GM21723 (cell line): Measurements from ENCODE around the gene GRB10.
A peak's percentile ranks its signal among the peaks of the same experiment; 100 is the strongest.

ENCODE experiments used
- ATAC-seq: cut with Tn5 transposase; IDR thresholded peaks from one replicate; pipeline ENCODE4 v1.9.1; 2021; ENCODE audit warnings: mild to moderate bottlenecking, moderate library complexity; ENCODE audit not compliant: unreplicated experiment

GRB10 gene

GRCh38 chr7:50641442-50642405 is 141.0 kb downstream of the GRB10 start:
- no peak for ATAC-seq

GRCh38 chr7:50640779-50641178 is 141.9 kb downstream of the GRB10 start:
- ATAC-seq, result no peak

DNA sequence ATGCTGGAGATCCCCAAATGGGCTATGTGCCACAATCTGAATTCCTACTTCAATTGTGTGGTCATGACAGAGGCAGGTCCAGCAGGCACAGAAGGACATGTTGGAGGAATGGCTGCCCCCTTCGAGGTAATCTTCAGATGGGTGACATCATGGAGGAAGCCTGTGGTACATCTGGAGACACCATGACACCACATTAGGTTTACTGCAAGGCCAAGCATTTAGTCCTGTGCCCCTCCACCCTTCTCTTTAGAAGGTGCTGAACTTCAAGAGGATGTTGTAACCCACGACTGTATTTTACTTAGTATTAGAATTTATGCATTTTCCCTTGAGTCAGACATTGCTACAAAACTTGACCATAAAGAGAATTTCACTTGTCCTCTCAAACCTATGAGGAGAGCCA is 142.4 kb downstream of the GRB10 start:
- ATAC-seq, result no peak

DNA sequence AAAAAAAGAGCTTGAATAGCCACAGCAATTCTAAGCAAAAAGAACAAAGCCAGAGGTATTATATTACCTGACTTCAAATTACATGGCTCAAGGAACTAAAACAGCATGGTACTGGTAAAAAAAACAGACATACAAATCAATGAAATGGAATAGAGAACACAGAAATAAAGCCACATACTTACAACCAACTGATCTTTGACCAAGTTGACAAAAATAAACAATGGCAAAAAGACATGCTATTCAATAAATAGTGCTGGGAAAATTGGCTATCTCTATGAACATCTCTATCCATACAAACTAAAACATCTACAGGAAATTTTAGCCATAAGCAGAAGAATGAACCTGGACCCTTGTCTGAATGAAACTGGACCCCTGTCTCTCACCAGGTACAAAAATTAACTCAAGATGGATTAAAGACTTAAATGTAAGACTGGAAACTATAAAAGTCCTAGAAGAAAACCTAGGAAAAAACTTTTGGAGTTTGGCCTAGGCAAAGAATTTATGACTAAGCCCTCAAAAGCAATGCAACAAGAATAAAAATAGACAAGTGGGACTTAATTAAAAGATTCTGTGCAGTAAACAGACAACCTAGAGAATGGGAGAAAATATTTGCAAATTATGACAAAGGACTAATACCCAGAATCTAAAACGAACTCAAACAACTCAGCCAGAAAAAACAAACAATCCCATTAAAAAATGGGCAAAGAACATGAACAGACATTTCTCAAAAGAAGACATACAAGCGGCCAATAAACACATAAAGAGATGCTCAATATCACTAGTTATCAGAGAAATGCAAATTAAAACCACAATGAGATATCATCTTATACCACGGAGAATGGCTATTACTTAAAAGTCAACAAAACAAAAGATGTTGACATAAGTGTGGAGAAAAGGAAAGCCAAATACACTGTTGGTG is 144.7 kb downstream of the GRB10 start:
- ATAC-seq, result no peak

GRCh38 chr7:50634378-50634777 is 148.3 kb downstream of the GRB10 start:
- no peak for ATAC-seq

DNA sequence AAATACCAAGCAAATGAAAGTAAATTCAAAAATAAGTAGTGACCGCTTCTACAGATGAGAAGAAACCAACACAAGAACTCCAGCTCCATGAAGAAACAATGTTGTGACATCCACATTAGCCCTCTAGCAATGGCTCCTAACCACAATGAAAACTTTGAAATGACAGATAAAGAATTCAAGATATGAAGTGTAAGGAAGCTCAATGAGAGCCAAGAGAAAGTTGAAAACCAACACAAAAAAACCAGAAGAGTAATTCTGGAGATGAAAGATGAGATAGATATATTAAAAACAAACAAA is 149.3 kb downstream of the GRB10 start:
- no peak for ATAC-seq

DNA sequence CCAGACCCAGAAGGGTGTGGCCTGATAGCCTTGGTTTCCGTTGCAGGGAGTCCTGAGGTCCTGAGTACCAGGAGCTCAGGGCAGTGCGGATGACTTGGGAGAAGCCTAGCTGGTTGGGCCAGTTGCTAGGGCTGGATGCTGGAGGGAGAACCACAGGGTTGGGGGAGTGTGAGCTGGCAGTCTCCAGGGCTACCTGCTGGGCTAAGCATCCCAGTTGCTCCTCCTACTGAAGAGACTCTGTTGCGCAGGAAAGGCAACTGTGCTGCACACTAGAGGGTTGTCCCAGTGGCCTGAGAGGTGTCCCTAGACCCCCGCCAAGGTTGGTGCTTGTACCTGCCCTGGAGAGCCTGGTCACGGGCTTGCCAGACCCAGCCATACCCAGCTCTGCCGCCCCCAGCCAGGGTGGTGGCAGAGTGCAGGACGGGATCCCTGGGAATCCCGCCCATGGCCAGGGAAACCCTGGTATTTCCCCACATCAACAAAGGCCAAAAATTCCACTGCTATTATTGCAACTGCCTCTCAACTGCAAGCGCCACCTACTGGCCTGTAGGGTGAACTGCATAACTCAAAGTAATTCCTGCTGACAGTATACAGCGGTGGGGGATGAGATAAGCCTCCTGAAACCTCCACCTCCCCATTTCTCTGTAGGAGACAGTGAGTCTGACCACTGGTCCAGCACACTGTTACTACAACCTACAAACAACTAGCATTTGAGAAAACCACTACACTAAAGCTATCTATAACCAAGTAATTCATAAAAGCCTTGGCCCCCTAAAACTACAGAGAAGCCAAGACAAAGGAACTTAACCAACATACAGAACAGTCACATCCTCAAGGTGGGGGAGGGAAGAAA is 149.9 kb downstream of the GRB10 start:
- peak; percentile 77 for ATAC-seq

GRCh38 chr7:50631639-50632038 is 151.1 kb downstream of the GRB10 start:
- no peak for ATAC-seq

DNA sequence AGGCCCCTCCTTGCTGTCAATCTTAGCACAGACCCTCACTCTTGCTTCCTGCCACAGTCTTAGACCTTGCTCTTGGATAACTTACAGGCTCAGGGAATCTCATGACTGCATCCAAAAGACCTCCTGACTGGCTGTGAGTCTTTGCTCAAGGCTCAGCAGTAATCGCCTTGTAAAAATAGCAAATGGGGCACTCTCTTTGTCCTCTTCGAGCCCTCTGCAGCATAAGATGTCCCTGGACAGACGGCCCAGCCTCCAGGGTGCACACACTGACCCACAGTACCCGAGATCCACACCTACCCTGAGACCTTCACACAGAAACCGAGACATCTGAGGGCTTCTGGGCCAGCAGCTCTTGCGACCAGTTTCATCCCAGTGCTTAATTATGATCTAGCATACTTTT is 151.6 kb downstream of the GRB10 start:
- ATAC-seq, result no peak

GRCh38 chr7:50629238-50629901 is 153.3 kb downstream of the GRB10 start:
- ATAC-seq, result no peak

DNA sequence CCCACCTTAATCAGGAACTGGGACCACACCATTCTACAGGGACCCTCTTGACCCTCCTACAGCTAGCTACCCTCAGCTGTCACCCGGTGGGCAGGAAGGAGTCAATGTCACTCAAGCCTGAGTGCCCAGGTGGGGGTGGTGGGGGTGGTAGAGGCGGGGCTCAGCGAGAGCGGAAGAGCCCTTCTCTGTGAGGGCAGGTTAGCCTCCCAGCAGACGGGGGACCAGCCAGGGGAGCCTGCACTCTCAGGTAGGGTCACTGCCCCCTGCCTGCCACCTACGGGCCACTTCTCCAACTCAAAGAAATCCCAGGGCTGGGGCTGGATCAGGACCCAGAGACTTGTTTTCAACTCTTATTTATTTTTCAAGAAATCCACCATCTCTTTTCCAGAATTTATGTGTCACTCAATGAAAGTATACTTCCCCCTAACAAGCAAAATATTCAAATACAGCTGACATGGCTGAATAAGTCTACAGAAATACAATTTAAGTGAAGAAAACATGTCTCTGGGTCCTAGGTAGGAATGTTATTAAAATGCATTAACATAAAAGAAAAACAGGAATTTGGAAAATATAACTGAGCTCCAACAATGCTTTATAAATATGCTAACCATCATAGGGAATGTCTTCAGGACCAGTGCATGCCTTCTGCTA is 154.1 kb downstream of the GRB10 start:
- no peak for ATAC-seq

- no peak for ATAC-seq
These were observed 154.8 kb downstream of the GRB10 start for GRCh38 chr7:50627824-50628361.

GRCh38 chr7:50626286-50626685 is 156.4 kb downstream of the GRB10 start:
- no peak for ATAC-seq

DNA sequence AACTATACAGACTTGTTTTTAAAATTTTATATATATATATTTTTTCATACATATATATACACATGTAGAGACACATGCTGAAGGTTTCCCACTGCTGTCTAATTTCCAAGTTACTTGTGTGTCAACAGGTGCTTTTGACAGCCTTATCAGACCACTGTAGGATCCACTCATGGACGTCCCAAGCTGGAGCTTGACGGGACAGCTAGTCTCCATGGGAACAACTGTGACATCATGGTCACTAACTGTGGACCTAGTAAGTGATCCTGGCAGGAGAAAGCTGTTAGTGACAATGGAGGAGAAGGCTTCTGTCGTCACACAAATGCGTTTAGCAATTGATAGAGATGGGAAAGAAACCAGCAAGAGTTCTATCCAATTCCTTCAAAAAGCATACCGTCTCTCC is 157.3 kb downstream of the GRB10 start:
- no peak for ATAC-seq

GRCh38 chr7:50622821-50623220 is 159.9 kb downstream of the GRB10 start:
- ATAC-seq, result no peak

DNA sequence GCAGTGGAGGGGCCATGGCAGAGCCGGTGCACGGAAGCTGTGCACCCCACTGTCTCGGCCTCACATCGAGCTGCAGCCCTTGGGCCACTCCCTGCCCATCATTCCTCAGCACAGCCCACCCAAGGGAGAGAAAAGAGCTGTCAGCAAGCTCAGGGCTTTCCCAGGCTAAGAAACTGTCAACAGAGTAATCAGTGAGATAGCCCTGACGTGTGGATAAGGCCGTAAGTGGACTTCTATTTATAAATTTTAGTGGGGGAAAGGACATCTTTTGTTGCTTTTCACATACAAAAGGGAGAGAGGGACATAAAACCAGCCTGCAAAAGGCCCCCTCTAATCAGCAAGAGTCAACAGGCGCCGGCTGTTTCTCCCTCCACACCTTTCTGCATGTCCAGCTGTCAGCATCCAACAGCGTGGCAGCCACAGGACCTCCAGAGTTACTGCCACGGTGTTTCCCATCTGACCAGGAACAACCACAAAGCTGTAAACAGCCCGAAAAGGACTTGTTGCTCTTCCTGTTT is 160.7 kb downstream of the GRB10 start:
- ATAC-seq, result no peak

DNA sequence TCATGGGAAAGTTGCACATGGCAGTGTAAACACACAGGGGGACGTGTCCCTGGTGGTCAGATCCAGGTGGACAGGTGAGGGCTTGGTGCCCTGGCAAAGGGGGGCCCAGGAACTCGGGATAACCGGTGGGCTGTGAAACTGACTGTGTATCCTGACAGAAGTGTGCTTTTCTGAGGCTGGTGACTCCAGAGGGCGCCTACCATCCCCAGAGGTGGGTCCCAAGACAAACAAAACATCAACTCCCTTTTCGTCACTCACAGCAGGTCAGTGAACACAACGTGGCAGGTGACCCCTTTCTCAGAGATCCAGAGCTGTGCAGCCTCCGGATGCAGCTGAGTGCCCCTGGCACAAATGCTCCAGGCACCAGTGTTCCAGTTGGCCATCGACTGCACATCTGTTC is 161.5 kb downstream of the GRB10 start:
- ATAC-seq, result no peak

DNA sequence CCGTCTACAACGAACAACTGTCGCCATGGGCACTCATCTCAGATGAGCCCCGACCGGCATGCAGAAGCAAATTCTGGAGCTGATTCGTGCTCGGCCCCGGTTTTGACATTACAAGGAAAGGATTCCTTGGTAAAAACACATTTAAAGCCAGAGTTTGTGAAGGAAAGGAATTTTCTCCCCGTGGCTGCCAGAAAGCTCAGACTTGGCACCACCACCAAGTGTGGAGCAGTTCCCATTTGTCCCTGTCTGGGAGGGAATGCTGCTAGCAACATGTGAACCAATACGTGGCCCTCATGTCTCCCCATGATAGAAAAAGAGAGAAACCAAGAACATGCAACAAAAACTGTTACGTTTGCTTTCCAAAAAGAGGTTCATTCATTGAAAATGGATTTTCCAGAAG is 162.3 kb downstream of the GRB10 start:
- no peak for ATAC-seq

DNA sequence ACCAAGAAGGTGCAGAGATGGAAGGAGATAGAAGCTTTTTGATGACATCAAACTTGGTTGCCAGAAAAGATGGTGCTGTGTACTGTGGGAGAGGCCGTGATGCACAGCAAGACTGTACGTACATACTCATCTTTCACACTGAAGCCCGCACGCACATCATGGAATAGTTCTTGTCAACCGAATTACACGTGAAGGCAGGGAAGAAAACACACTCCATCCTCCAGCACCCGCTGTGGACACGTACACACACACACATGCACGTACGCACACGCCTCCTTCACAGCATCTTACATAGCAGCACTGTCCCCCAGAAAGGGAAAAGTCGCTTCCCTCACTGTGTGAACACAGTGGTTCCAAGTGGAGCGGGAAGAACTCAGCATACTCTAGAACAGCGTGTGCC is 163.0 kb downstream of the GRB10 start:
- ATAC-seq, result no peak
